Hindlimb muscle (tissue), 1 donor: ENCODE measurements around the gene MS4A2. TPM values are rescaled to one million over a fixed set of nuclear protein-coding genes. Genes with fewer than 3 reads are reported as not detected.
"Not testable (repeated sequence)": the region's sequence is repeated elsewhere in the genome, so short reads cannot be mapped to it uniquely, and the experiment has no call there.

Experiments used
- DNase-seq: peaks from one replicate; pipeline ENCODE4 v3.0.0-alpha.2; 2013
- polyA plus RNA-seq: library from polyadenylated mRNA; unstranded; fragments of 120-200 nt; gene quantifications from one replicate; pipeline ENCODE4 v1.2.1, GENCODE V29; 2013; ENCODE audit not compliant: insufficient read length

The MS4A2 gene
- 0.10 TPM for polyA plus RNA-seq

DNA sequence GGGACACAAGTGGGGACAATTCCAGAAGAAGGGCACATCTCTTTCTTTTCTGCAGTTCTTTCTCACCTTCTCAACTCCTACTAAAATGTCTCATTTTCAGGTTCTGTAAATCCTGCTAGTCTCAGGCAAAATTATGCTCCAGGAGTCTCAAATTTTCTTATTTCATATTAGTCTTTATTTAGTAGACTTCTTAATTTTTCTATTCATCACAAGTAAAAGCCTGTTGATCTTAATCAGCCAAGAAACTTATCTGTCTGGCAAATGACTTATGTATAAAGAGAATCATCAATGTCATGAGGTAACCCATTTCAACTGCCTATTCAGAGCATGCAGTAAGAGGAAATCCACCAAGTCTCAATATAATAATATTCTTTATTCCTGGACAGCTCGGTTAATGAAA, at the start of gene MS4A2:
MS4A2 (plus strand) TSS at position 301 of the 400 bp plus-strand sequence. CDS start 102 bp downstream, outside the sequence.
- DNase-seq, result no peak

DNA sequence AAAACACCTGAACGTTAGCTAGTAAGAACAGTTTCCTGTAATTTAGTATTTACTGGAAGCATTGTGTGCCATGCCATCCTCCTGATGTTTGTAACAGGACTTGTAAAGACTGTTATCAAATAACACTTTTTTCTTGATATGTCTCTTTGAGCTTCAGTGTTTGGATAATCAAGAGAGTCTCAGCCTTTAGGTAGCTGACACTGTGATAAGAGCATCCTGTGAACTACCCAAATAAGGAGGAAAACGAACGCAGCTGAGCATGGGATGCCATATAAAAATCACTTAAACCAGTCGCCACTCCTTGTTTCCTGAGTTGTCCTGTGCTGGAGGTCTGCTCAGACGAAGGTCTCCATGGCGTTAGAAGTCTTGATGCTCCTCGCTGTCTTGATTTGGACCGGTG, 48.4 kb upstream of the MS4A2 start, which contains the start of gene OOSP2:
OOSP2 (plus strand) TSS at position 301 of the 400 bp plus-strand sequence; CDS start at position 352, 51 bp downstream.
- DNase-seq, result no peak

DNA sequence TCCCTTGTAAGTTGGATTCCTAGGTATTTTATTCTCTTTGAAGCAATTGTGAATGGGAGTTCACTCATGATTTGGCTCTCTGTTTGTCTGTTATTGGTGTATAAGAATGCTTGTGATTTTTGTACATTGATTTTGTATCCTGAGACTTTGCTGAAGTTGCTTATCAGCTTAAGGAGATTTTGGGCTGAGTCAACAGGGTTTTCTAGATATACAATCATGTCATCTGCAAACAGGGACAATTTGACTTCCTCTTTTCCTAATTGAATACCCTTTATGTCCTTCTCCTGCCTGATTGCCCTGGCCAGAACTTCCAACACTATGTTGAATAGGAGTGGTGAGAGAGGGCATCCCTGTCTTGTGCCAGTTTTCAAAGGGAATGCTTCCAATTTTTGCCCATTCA, 38.0 kb upstream of the MS4A2 start:
- not testable (repeated sequence) for DNase-seq

DNA sequence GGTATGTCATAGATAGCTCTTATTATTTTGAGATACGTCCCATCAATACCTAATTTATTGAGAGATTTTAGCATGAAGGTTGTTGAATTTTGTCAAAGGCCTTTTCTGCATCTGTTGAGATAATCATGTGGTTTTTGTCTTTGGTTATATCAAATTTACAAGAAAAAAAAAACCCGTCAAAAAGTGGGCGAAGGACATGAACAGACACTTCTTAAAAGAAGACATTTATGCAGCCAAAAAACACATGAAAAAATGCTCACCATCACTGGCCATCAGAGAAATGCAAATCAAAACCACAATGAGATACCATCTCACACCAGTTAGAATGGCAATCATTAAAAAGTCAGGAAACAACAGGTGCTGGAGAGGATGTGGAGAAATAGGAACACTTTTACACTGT, 37.6 kb upstream of the MS4A2 start:
- not testable (repeated sequence) for DNase-seq

DNA sequence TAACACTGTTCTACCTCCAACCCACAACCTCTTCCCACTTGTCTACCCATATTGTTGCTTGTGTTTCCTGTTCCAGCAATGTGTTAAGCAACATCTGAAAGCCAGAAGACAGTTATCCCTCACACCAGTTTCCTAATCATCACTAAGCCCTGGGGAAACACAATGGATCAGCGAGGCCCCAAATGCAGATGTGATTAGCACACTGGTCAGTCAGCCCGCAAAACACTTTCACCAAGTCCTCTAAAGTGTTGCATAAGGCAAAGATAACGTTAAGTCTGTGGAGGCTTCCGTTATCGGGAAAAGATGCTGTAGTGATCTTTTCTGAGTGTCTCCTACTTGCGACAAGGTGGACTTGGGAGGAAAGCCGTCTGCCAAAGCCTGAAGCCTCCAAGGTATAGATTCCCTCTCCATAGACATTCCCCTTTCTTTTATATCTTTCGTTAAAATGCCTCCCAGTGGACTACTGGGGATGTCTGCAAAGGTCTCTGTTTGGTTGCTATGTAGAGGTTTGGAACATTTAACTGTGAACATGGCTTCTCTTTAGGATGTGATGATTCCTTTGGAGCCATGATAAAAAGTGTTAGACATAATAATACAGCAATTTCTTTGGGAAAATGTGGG, 32.0 kb upstream of the MS4A2 start, which contains the start of gene MS4A3:
MS4A3 (plus strand) TSS at position 317 of the 621 bp plus-strand sequence. CDS start 4,496 bp downstream, outside the sequence.
- DNase-seq, result no peak

DNA sequence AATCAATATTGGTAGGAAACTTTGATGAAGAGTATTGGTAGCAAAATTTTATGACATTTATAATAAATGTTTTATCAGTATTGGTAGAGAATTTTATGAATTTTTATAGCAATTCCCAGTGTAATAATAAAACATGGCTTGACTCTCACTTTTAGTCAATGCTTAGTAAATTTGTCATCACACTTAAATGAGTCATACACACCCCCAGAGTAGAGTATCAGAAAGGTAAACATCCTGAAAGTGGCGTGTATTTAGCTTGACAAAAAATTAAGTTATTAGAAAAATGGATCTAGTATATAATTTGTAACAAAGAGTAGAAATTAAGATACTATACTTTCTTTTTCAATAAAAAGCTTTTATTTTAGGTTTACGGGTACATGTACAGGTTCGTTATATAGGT, 29.4 kb upstream of the MS4A2 start:
- no peak for DNase-seq

DNA sequence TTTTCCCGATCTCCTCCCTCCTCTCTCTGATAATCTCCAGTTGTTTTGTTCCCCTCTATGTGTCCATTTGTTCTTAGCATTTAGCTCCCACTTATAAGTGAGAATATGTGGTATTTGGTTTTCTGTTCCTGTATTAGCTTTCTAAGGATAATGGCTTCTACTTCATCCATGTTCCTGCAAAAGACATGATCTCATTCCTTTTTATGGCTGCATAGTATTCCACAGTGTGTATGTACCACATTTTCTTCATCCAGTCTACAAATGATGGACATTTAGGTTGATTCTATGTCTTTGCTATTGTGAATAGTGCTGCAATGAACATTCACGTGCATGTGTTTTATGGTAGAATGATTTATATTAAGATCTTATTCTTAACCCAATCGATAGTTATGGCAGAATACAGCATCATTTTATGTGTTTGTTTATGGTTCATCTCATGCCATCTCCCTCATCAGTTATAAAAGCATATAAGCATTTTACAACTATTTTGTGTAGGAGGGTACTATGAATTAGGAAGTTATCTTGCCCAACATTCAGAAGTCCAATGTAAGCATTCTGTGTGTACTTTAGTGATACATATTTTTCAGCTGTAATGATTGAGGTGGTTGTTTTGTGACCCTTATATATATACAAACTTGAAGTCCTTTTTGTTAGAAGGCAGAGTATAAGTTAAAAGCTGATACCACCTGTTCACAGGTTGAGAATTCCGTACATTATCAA, 28.8 kb upstream of the MS4A2 start:
- no peak for DNase-seq

DNA sequence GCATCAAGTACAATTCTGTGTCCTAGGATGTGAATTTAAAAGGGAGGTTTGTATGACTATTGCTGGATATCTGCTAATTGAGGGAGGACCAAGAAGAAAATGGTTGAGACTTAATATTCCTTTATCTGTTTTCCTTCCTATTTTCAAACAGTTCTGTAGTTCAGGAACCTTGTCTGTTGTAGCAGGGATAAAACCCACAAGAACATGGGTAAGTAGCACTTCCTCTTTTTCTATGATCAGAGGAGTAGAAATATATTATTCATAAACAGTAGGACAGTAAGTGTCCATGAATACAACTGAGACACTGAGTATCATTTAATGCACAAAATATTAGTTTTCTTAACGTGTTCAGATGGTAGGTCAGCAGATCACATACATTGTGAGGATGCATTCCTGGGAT, 24.4 kb upstream of the MS4A2 start:
- no peak for DNase-seq

DNA sequence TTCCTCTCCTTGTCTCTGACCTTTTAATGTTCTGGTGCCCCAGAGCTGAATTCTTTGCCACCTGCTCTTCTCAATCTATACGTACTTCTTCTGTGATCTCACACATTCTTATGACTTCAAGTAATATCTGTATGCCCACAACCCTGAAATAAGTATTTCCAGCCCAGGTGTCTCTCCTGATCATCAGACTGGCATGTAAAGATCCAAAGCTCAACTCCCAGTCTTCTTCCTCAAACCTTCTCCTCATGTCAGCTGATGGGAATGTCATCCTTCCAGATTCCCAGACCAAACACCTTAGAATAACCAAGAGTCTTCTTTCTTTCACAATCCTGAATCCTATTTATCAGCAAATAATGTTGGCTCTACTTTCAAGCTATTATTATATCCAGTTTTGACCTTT, 22.7 kb upstream of the MS4A2 start:
- DNase-seq, result no peak

DNA sequence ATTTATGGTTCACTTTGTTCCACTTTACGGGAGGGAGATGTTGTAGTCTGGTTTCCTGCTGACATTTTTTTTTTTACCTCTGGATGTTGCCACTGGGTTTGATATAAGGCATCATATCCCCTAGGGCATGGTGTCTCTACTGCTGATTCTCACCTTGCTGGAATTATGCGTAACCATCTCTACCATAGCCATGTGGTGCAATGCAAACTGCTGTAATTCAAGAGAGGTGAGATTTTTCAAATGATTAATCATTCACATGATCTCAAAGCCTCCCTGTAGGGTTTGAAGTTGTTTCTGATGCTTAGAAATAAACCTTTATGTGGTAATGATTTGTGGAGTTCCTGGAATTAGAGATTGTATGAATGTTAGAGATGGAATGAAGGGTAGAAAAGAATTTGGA, 19.0 kb upstream of the MS4A2 start:
- DNase-seq, result no peak

DNA sequence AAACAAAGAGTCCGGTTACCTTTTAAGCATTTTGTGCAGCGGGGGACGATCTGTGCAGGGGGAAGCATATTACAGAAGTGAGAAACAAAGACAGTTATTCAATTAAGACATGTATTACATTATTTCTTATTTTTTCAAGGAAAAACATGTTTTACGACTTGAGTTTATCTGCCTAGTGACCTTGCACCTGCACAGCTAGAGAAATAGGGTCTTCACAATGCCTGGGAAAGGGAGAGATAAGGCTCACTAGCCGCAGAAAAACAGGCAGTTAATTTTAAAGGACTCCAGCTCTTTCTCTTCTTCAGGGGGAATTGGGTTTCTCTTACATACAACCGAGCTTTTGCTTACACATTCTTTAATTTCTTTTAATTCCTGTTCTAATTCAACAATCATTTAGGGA, 16.8 kb upstream of the MS4A2 start:
- DNase-seq, result not testable (repeated sequence)

DNA sequence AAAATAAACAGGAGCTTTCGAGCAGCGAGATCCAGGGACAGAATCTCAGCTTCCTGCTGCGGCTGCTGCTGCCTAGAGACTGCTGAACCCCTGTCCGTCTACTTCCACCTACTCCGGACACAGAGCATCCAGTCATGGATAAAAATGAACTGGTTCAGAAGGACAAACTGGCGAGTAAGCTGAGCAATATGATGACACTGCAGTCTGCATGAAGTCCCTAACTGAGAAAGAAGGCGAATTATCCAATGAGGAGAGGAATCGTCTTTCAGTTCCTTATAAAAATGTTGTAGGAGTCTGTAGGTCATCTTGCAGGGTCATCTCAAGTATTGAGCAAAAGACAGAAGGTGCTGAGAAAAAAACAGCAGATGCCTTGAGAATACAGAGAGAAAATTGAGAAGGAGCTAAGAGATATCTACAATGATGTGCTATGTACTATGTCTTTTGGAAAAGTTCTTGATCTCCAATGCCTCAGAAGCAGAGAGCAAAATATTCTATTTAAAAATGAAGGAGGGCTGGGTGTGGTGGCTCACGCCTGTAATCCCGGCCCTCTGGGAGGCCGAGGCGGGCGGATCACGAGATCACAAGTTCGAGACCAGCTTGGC, 11.1 kb upstream of the MS4A2 start:
- DNase-seq, result no peak

DNA sequence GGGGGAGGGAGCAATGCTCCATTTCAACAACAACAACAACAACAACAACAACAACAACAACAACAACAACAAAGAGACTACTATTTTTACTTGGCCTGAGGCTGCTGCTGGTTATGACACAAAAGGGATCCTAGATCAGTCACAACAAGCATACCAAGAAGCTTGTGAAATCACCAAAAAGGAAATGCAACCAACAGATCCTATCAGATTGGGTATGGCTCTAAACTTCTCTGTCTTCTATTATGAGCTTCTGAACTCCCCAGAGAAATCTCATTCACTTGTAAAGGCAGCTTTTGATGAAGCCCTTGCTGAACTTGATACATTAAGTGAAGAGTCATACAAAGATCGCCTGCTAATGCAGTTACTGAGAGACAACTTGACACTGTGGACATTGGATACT, 10.5 kb upstream of the MS4A2 start:
- DNase-seq, result no peak

DNA sequence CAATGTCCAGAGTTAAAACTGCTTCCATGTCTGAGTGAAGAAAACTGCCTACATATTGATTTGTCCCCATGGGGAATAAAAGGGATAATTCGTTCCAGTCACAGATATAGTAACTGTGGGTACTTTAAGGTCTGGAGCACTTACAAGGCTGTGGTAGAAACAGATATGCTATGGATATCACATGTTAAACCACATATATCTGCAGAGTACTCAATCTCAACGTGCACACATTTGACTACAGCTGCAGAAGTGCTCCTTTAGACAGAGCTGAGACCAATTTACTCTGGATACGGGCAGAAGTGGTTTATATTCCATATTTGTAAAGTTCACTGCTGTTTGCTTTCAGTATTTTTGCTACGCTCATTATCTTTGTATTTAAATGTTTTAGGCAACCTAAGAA, 9.7 kb upstream of the MS4A2 start:
- no peak for DNase-seq

DNA sequence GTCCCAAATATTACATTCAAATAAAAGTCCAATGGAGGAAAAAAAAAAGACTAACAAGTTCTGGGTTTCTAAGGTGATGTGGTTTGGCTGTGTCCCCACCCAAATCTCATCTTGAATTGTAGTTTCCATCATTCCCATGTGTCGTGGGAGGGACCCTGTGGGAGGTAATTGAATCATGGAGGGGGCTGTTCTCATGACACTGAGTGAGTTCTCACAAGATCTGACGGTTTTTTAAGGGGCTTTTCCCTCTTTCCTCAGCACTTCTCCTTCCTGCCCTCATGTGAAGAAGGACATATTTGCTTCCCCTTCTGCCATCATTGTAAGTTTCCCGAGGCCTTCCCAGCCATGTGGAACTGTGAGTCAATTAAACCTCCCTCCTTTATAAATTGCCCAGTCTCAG, 7.9 kb upstream of the MS4A2 start:
- no peak for DNase-seq

DNA sequence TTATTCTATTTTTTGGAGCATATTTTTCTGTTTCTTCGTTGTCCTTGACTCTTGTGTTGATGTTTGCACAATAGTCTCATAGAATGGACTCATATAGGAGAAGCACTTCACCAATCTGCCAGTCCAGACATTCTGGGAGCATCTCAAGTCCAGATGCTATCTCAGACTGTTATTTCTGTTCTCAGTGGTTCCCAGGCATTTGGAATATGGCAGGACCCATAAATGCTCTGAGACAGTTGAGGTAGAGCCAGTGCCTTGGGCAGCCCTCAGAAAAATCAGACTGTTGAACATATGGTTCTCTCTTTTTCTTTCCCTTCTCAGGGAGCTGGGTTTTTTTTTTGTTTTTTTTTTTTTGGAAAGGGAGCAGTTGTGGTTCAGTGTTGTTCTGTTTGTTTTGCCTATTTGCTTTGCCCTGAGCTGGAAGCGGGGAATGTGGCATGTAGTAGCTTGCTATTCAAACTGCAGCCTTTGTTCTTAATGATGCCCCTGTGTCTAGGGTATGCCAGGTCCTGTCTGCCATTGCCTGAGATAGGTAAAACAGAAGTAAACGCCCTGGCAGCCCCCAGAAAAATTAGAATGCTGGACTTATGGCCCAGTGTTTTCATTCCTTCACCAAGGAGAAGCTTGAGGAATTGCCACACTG, 3.7 kb upstream of the MS4A2 start:
- DNase-seq, result no peak

DNA sequence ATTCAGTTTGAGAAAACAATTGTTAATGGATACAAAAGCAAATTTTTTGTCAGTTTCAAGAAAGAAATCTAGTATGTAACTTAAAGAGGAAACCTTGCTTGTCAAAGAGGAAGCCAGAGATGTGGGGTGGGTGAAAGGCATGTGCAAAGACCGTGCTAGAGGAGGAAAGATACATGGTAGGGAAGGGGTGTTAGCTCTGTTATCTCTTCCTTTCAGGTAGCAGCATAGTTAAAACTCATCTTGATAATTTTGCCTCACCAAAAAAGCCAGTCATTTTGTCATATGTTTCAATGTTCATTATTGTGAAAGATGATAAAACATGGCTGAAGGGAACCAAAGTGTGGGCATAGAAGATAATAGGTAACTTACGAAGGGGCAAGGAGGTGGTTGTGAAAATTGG, 2.6 kb upstream of the MS4A2 start:
- no peak for DNase-seq

DNA sequence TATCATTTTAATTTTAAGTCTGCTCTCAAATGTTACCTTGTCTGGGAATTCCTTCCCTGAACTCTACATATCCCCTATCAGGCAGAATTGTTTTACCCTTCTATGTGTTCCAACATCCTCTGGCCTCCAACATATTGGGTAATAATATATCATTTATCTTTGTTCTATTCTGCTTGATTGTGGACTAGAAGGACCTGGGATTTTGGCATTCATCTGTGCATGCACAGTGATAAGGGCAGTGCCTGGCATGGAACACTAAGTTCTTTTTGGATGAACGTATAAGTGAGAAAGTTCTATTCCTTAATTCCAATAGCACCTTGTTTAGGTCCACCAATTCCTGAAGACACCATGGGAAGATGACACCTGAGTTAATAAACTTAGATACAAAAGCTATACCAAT, 1.2 kb upstream of the MS4A2 start:
- DNase-seq, result no peak

DNA sequence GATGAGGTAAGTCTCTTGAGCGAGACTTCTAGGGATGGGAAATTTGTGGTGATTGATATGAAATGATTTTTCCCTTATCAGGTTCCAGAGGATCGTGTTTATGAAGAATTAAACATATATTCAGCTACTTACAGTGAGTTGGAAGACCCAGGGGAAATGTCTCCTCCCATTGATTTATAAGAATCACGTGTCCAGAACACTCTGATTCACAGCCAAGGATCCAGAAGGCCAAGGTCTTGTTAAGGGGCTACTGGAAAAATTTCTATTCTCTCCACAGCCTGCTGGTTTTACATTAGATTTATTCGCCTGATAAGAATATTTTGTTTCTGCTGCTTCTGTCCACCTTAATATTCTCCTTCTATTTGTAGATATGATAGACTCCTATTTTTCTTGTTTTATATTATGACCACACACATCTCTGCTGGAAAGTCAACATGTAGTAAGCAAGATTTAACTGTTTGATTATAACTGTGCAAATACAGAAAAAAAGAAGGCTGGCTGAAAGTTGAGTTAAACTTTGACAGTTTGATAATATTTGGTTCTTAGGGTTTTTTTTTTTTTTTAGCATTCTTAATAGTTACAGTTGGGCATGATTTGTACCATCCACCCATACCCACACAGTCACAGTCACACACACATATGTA, 7.1 kb downstream of the MS4A2 start:
- DNase-seq, result no peak

DNA sequence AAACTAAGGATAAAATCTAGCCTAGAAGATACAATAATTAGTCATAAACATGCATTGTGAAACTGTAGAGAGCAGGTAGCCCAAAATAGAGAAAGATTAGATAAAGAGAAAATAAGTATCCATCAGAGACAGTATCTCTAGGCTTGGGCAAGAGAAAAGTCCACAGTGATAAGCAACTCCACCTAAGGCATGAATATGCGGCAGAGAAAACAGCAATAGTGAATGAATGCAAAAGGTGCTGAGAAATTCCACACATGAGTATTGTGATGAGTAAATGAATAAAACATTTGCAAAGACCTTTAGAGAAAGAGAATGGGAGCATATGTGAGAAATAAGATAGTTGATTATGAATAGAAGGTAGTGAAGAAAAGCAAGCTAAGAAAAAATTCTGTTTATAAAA, 8.7 kb downstream of the MS4A2 start:
- DNase-seq, result no peak

DNA sequence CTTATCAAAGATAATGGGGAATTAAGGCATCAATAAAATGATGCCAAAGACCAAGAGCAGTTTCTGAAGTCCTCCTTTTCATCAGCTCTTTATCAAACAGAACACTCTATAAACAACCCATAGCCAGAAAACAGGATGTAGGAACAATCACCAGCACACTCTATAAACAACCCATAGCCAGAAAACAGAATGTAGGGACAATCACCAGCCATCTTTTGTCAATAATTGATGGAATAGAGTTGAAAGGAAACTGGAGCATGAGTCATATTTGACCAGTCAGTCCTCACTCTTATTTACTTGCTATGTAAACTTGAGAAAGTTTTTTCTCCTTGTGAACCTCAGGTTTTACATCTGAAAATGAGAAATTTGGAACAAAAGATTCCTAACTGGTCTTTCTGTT, 10.0 kb downstream of the MS4A2 start:
- DNase-seq, result no peak

DNA sequence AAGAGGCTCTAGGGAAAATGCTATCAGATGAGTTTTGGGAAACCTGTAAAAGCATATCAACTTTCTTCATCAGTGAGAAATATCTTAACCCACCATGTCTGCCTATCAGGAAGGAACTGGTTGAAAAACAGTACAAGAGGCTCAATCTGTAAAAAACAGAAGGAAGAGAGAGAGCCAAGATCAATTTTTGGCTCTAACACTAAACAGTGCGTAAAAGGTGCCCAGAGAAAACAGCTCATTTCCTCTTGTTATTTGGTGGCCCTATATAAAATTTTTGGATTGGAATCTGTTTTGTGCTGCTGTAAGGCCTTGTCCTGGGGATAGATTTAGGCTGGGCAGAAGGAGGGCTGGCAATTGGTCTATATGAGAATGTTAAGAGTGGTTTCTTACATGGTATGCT, 12.1 kb downstream of the MS4A2 start:
- DNase-seq, result no peak

DNA sequence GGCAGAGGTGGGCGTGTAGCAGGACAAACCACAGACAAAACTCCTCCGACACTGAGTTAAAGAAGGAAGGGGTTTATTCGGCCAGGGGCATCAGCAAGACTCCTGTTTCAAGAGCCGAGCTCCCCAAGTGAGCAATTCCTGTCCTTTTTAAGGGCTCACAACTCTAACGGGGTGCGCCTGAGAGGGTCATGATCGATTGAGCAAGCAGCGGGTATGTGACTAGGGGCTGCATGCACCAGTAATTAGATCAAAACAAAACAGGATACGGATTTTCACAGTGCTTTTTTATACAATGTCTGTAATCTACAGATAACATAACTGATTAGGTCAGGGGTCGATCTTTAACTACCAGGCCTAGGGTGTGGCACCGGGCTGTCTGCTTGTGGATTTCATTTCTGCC, 12.9 kb downstream of the MS4A2 start:
- DNase-seq, result not testable (repeated sequence)
